KBM-7 (cell line): Measurements from ENCODE around the gene DTX2.
"Not testable (repeated sequence)": the region's sequence is repeated elsewhere in the genome, so short reads cannot be mapped to it uniquely, and the experiment has no call there.

Experiments used
- DNase-seq: peaks from one replicate; pipeline ENCODE4 v3.0.0-alpha.2; 2015
- in situ Hi-C: fragments of 300-500 bp; cut with MboI; formaldehyde crosslinking; loops from 2 replicates; pipeline ENCODE4 v1.14.3; 2020; ENCODE audit warnings: low sequenced_read_pairs, low pct_unique_long_range_greater_than_20kb, mixed read lengths

Gene DTX2

DNA sequence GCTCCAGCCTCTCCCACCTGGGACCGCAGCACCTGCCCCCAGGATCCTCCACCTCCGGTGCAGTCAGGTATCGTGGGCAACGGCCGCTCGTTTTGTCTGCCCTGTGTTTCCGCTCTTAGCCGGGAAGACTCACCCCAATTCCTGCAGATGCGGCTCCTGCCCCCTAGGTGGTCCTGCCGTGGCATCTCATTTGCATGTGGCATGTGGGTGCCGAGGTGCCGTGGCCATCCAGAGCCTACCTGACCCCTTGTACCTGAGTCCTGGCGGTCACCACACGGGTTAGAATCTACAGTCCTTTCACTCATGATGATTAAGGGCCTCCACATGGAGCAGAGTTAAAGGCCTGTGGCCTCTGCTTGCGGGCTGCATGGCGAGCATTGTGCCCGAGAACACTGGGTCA is 21.6 kb downstream of the DTX2 start:
- in situ Hi-C loops, DNase-seq: not testable (repeated sequence)

DNA sequence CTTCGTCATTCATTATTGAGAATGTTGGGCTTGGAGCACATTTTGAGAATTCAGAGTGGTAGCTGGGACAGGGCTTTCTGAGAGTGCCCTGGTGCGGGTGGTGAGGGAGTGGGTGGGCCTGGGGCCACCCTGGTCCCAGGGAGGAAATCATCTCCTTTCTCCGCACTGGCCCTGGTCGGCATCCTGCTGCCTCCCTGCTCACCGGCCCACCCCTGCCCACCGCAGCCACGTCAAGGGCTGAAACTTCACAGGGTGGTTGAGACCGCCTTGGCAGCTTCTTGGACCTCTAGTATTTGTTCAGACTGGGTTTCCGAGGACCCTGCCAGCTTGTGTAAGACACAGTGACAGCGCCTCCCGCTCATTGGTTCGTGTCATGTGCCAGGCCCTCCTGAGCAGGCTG is 22.9 kb downstream of the DTX2 start:
- DNase-seq, in situ Hi-C loops: not testable (repeated sequence)

DNA sequence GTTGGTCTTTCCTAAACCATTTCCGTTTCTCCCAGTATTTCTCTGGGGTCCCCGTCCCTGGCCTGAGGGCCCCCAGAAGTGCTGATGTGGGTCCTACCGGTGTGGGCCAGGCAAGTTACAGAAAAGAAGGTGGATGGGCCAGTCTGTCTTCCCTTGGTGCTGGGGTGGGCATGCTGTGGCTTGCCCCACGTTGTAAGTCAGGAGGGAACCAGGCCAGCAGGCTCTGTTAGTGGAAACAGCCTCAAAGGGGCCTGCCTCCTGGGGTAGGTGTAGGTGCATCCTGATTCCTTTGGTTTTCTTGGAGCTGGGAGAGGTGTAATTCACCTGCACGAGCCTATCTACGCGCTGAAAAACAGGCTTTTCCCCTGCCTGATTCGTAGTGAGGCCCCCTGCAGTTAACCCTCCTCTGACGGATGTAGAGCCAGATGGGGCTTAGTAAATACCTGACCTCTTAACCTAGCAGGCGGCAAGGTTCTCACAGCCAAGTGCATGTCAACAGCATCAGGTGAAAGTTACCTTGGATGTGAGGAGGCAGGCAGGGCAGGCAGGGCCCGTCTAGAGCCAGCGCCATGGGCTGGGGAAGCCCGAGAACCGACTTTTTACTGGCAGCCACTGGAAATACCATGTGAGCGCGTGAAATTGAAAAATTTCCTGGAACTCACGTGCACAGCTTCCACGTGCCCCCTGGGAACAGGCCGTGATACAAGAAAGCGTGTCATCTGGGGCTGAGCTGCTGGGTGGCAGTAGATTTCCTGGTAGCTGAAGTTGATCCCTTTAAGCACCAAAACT is 24.5 kb downstream of the DTX2 start:
- in situ Hi-C loops, DNase-seq: not testable (repeated sequence)

GRCh38 chr7:76486618-76487017 is 25.1 kb downstream of the DTX2 start:
- DNase-seq, in situ Hi-C loops: not testable (repeated sequence)

DNA sequence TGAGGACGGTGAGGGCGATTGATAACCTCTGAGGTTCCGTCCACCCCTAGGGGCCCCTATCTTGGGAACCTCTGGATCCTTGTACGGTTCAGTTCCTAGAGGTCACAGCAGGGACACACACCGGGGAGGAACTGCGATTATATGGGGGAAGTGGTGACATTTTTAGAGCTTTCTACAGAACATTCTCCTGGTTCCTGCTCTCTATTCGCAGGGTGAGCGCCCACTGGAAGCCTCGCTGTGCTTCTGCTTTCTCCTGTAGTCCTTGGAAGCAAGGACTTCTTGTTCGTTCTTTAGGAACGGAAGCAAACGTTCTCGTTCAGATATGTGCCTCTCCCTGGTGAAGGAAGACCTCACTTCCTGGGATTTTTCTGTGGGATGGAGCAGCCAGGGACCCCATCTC is 26.5 kb downstream of the DTX2 start:
- in situ Hi-C loops, DNase-seq: not testable (repeated sequence)

GRCh38 chr7:76492139-76492538 is 30.6 kb downstream of the DTX2 start:
- DNase-seq, in situ Hi-C loops: not testable (repeated sequence)

DNA sequence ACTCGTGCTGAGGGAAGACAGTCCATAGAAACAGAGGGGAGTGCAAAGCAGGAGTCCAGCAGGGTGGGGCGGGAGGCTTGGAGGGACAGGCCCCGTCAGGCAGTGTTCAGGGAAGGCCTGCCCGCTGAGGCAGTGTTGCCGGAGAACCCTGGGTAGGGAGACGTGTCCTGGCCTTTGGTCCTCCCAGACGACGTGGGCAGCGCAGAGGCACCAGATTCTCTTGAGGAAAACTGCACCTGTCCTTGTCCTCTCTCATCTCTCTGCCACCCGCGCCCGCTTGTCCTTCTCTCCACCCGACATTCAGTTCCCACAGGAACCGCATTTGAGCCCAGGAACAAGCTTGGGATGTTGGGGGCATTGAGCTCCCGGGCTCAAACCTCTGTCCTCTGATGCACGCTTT is 34.2 kb downstream of the DTX2 start:
- in situ Hi-C loops, DNase-seq: not testable (repeated sequence)

GRCh38 chr7:76497918-76498582 is 36.5 kb downstream of the DTX2 start:
- in situ Hi-C loops, DNase-seq: not testable (repeated sequence)

- in situ Hi-C loops, DNase-seq: not testable (repeated sequence)
These were observed 37.2 kb downstream of the DTX2 start for GRCh38 chr7:76498583-76499200.

DNA sequence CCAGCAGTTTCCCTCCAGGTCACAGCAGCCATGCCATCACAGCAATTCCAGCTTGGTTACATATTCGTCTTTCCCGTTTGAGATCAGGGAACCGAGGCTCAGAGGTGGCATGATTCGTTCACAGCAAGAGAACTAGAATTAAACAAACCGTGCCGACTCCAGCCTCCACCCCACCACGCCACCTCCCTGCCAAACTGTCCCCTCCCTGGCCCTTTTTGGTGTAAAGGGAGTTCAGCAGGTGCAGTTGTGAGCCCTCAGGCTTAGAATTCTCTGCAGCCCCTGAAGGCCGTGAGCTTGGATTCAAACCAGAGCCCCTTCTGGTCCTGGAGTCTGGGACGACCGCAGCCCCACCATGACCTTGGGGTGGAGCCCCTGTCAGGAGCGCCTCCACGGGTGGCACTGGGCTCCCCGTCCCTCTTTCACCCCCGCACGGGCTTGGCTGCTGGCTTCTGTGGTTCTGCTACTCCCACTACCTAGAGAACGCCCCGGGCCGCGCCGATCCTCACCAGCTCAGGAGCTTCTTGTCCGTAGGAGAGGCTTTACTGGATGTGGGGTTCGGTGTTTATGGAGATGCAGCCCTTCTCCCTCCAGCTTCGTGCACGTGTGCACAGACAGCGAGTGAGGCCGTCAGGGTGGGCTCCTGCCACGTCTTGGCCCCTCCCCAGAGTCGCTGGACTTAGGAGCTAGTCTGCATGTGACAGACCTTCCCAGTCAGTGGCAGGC is 37.9 kb downstream of the DTX2 start:
- in situ Hi-C loops, DNase-seq: not testable (repeated sequence)

- DNase-seq, in situ Hi-C loops: not testable (repeated sequence)
These were observed 38.4 kb downstream of the DTX2 start for GRCh38 chr7:76499924-76500241.

DNA sequence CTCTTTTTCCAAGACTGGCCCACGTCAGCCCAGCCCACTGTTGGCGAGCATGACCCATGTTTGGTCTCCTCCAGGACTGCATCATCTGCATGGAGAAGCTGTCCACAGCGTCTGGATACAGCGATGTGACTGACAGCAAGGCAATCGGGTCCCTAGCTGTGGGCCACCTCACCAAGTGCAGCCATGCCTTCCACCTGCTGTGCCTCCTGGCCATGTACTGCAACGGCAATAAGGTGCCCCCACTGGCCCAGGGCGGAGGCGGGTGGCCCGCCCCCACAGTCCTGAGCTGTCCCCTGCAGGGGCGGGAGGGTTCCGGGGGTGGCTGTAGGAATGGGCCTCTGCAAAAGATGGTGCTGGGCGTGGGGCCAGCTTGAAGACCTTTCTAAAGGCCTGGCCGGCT is 40.7 kb downstream of the DTX2 start:
- in situ Hi-C loops, DNase-seq: not testable (repeated sequence)

- in situ Hi-C loops, DNase-seq: not testable (repeated sequence)
These were observed 41.3 kb downstream of the DTX2 start for GRCh38 chr7:76502836-76503235.

DNA sequence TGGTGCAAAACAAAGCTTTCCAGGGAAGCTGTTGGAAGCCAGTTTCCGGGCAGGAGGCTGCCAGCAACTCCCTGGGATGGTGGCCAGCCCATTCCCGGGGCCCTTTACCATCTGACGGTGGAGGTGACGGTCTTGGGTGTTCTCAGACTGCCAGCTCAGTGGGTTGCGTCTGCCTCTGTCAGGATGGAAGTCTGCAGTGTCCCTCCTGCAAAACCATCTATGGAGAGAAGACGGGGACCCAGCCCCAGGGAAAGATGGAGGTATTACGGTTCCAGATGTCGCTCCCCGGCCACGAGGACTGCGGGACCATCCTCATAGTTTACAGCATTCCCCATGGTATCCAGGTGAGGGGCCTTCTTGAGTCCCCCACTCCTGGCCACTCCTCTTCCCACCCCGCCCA is 41.7 kb downstream of the DTX2 start:
- DNase-seq, in situ Hi-C loops: not testable (repeated sequence)

- DNase-seq, in situ Hi-C loops: not testable (repeated sequence)
These were observed 43.0 kb downstream of the DTX2 start for GRCh38 chr7:76504351-76505167.

DNA sequence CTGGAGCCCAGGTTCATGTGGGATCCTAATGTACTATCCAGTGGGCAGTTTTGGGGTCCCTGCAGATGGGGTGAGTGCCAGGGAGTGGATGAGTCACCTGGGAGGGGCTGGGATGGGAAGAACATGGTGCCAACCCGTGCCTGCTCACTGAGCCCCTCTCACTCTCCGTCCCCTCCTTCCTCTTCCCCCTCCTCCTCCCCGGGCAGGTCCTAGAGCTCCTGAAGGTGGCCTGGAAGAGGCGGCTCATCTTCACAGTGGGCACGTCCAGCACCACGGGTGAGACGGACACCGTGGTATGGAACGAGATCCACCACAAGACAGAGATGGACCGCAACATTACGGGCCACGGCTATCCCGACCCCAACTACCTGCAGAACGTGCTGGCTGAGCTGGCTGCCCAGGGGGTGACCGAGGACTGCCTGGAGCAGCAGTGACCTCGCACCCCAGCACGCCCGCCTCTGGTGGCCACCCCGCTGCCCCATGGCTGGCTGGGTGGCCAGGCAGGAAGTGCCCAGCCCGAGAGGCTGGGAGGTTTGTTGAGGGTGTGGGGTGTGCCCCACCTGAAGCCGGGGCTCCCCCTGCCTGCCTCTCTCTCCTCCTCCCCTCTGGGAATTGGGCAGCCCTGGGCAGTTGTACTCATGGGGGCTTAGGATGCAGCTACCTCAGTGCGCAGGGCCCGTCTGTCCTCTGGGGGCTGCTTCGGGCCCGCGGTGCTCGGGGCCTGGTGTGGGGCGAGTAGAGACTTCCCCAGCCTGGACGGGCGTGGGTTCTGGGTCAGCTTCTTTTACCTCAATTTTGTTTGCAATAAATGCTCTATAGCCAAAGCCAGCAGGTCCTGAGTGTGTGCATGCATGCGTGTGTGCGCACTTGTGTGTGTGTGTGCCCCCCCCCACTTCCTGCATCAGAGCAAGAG is 43.9 kb downstream of the DTX2 start:
- in situ Hi-C loops = no loop called here
- DNase-seq = no peak

GRCh38 chr7:76506081-76506440 is 44.6 kb downstream of the DTX2 start:
- in situ Hi-C loops = no loop called here
- DNase-seq = no peak

DNA sequence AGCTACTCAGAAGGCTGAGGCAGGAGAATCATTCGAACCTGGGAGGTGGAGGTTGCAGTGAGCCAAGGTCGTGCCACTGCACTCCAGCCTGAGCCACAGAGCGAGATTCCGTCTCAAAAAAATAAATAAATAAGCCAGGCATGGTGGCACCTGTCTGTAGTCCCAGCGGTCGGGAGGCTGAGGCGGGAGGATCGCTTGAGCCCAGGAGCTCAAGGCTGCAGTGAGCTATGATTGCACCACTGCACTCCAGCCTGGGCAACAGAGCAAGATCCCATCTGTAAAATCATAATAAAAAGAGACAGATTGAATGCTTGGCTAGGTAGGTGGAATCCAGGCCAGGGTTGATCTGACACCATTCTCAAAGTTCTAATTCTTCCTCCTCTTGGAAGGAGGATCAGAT is 45.1 kb downstream of the DTX2 start:
- in situ Hi-C loops = not testable (repeated sequence)

More for the DNA sequence above, 45.1 kb downstream of the DTX2 start:
- DNase-seq = not testable (repeated sequence)
